GM12878 (cell line): ENCODE data around the gene MSANTD4. TPM values are rescaled to one million over a fixed set of nuclear protein-coding genes. Genes with fewer than 3 reads are reported as not detected.

Source experiments
- ATAC-seq: fragments of 200-7000 bp; cut with Tn5 transposase; 3 replicates; pipeline ENCODE4 v1.9.1; 2020; ENCODE audit warnings: mild to moderate bottlenecking, moderate library complexity
- BruUV-seq: library from RNA; stranded (reverse); fragments of 400-500 nt; replicated peaks from 2 replicates; lab custom pipeline; 2021; lab: Mats Ljungman, UMichigan
- CTCF ChIA-PET: fragments of 300-600 bp; sonication (Branson Sonifier 250); formaldehyde crosslinking; extraction: SDS; loops from one replicate; lab custom pipeline; 2021; ENCODE audit warnings: inconsistent platforms; lab: Yijun Ruan, JAX
- POLR2A ChIA-PET: fragments of 350-600 bp; formaldehyde crosslinking; extraction: SDS; loops from one replicate; lab custom pipeline; 2021; ENCODE audit warnings: inconsistent platforms; lab: Charles Lee
- RAD21 ChIA-PET: fragments of 300-600 bp; sonication (Branson Sonifier 250); formaldehyde crosslinking; loops from one replicate; lab custom pipeline; 2023; ENCODE audit warnings: antibody characterized with exemption; ENCODE audit not compliant: unreplicated experiment; lab: Charles Lee
- SMC1A ChIA-PET: fragments of 300-600 bp; sonication (Branson Sonifier 250); formaldehyde crosslinking; loops from one replicate; lab custom pipeline; 2023; ENCODE audit not compliant: unreplicated experiment, uncharacterized antibody; lab: Charles Lee
- DNase-seq: peaks from one replicate; pipeline ENCODE4 v3.0.0-alpha.2; 2011; ENCODE audit warnings: low read depth, low spot score
- FAIRE-seq: peaks from 3 replicates; lab custom pipeline; 2011; peaks lifted over from hg19 to GRCh38; lab: Jason Lieb, UNC
- H2AFZ ChIP-seq: 2 replicates; pipeline ENCODE4 v1.6.0; 2011; ENCODE audit warnings: low read depth, low read length, control low read depth; ENCODE audit not compliant: control insufficient read depth
- H3K27ac ChIP-seq: 2 replicates; pipeline ENCODE4 v1.5.1; 2011; ENCODE audit warnings: control low read depth; ENCODE audit not compliant: control insufficient read depth, insufficient read depth
- H3K27me3 ChIP-seq, 2 experiments: replicated peaks in 1 of 2; 2 replicates each; pipeline versions ENCODE4 v1.6.0 to v1.6.1; 2011; ENCODE audit warnings: low read length in 1 of 2; ENCODE audit not compliant: control insufficient read depth in 2 of 2, insufficient read depth in 2 of 2
- H3K36me3 ChIP-seq, 2 experiments: 2 replicates each; pipeline ENCODE4 v1.5.1; 2011; ENCODE audit warnings: low read length in 1 of 2; ENCODE audit not compliant: control insufficient read depth in 2 of 2, insufficient read depth in 2 of 2
- H3K4me1 ChIP-seq: 2 replicates; pipeline ENCODE4 v1.6.1; 2011; ENCODE audit warnings: mild to moderate bottlenecking, low read length, moderate library complexity, mixed read lengths; ENCODE audit not compliant: control insufficient read depth, insufficient read depth
- H3K4me2 ChIP-seq: 2 replicates; pipeline ENCODE4 v1.6.0; 2011; ENCODE audit warnings: control low read depth; ENCODE audit not compliant: control insufficient read depth, insufficient read depth
- H3K4me3 ChIP-seq: fragments of 200-600 bp; sonication (generic); 2 replicates; pipeline ENCODE4 v1.5.1; 2016
- H3K79me2 ChIP-seq: 2 replicates; pipeline ENCODE4 v1.6.0; 2011; ENCODE audit warnings: low read length; ENCODE audit not compliant: control insufficient read depth, insufficient read depth
- H3K9ac ChIP-seq: 2 replicates; pipeline ENCODE4 v1.8.0; 2011; ENCODE audit warnings: low read length, control low read depth, mixed read lengths; ENCODE audit not compliant: control insufficient read depth, insufficient read depth
- H3K9me3 ChIP-seq: replicated peaks from 3 replicates; pipeline ENCODE4 v1.5.1; 2011; ENCODE audit warnings: mild to moderate bottlenecking, low read length; ENCODE audit not compliant: control insufficient read depth, insufficient read depth
- H4K20me1 ChIP-seq: 2 replicates; pipeline ENCODE4 v1.6.0; 2011; ENCODE audit not compliant: control insufficient read depth, insufficient read depth
- BHLHE40 ChIP-seq, 2 experiments: fragments of 450-650 bp in 1 of 2; IDR thresholded peaks; 2 replicates each; pipeline ENCODE4 v1.6.1; 2011 to 2017; ENCODE audit warnings: low read depth in 2 of 2, borderline replicate concordance in 1 of 2, improper control_type of control experiment in 1 of 2, low read length in 1 of 2, mild to moderate bottlenecking in 1 of 2
- BRCA1 ChIP-seq: IDR thresholded peaks from 2 replicates; pipeline ENCODE4 v1.6.1; 2011; ENCODE audit warnings: low read depth, low read length, improper control_type of control experiment
- FOS ChIP-seq: IDR thresholded peaks from 3 replicates; pipeline ENCODE4 v1.6.1; 2011; ENCODE audit warnings: borderline replicate concordance; ENCODE audit not compliant: insufficient read length; ENCODE audit errors: extremely low read depth
- YY1 ChIP-seq: IDR thresholded peaks from 2 replicates; pipeline ENCODE4 v1.6.1; 2011; ENCODE audit warnings: low read depth, mild to moderate bottlenecking, low read length
- ZSCAN29 ChIP-seq: fragments of 450-650 bp; IDR thresholded peaks from 2 replicates; pipeline ENCODE4 v1.6.1; 2017; ENCODE audit warnings: mild to moderate bottlenecking, moderate library complexity
- WGBS: methylation state at CpG from one replicate; pipeline ENCODE4 v1.1.6; 2016; ENCODE audit warnings: low lambda C conversion rate; ENCODE audit not compliant: insufficient replicate concordance, insufficient coverage; ENCODE audit errors: missing lambda C conversion rate; 5-methylcytosine and 5-hydroxymethylcytosine counted together
- in situ Hi-C: fragments of 300-500 bp; cut with MboI; formaldehyde crosslinking; loops from 9 replicates; pipeline ENCODE4 v1.14.3; 2018; ENCODE audit warnings: mixed read lengths
- intact Hi-C: fragments of 100-400 bp; cut with micrococcal nuclease; formaldehyde crosslinking; loops from one replicate; pipeline ENCODE4 v1.14.2; 2022; ENCODE audit not compliant: unreplicated experiment
- polyA plus RNA-seq, 11 experiments: library from polyadenylated mRNA; depleted of rRNA in 4 of 11; unstranded in 6 of 11; stranded (reverse) in 5 of 11; fragments of >200 nt; fragmentation: Nextera tagmentation in 4 of 11; fragmentation: Illumina TruSeq in 1 of 11; extraction: Ambion mirVana in 4 of 11; extraction: Trizol in 1 of 11; gene quantifications; 1 replicate in 1 of 11; 2 replicates in 10 of 11; pipeline versions ENCODE4 v1.2.1 to v1.2.3, GENCODE V29; 2011 to 2016; ENCODE audit warnings: inconsistent platforms in 2 of 11, missing spikeins in 2 of 11, low read depth in 1 of 11
- total RNA-seq, 4 experiments: library from RNA; depleted of rRNA in 3 of 4; stranded (reverse); fragments of >200 nt in 3 of 4; fragmentation: Illumina TruSeq in 1 of 4; extraction: Trizol in 1 of 4; gene quantifications; 2 replicates each; pipeline versions ENCODE4 v1.2.1 to v1.2.3, GENCODE V29; 2013 to 2021
- TF ChIP-seq, protein P1 (sequence below): fragments of 450-650 bp; formaldehyde crosslinking; IDR thresholded peaks from 2 replicates; pipeline ENCODE4 v1.4.0; 2022; ENCODE audit warnings: mild to moderate bottlenecking, moderate library complexity
- TF ChIP-seq, protein P2 (sequence below): fragments of 450-650 bp; IDR thresholded peaks from 2 replicates; pipeline ENCODE4 v1.6.1; 2017; ENCODE audit warnings: mild to moderate bottlenecking, moderate library complexity

MSANTD4 gene
- total and polyA plus RNA-seq, 10 of the 15 experiments (the other 5 are each of a cell fraction or from before 2014, with no cell fraction given): 8.7 to 23.9 (median 16.0) TPM

DNA sequence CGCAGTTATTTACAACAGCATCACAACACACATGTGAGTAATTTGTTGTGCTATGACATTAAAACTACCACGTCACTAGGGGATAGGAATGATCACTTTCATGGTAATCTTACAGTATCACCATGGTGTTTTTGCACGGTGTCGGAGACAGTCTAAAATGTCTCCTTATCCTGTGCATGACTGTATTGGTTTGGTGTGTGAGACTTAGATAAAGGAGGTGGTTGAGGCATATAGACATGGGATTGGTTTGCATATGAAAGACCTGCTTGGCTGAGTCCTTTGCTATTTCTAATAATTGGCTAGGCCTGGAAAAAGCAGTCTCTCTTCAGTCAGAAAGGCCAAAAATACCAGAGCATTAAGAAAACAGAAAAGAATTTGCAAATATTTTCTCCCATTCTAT lies 30.2 kb downstream of the MSANTD4 start:
- no peak overlapping the region for H3K4me2 ChIP-seq
- H3K4me3 ChIP-seq: no peak overlapping the region
- H4K20me1 ChIP-seq: no peaks in the 10 kb centered on the region
- no peak overlapping the region for H3K27ac ChIP-seq
- no peak for TF ChIP-seq BHLHE40 (IDR thresholded peaks at IDR 0.05; ENCODE audit: borderline replicate concordance in 1 of 2, low read depth in 2 of 2, low read length in 1 of 2)
- no peaks in the 10 kb centered on the region; the same call in 2 of the 3 replicates for H3K9me3 ChIP-seq
- ATAC-seq (no peak), FAIRE-seq (no peak), DNase-seq (no peak)
- ChIA-PET RAD21 (no interaction called here), POLR2A (no interaction called here), SMC1A (no interaction called here), CTCF (no interaction called here)
- WGBS: 96% methylated on average over 4 of the region's 4 CpGs
- H3K79me2 ChIP-seq: no peaks in the 10 kb centered on the region
- no peaks in the 10 kb centered on the region for H3K27me3 ChIP-seq
- no peak overlapping the region for H2AFZ ChIP-seq
- intact Hi-C loops: no loop called here
- in situ Hi-C loops: no loop called here
- peaks cover 2 to 4% of the 10 kb centered on the region in 2 experiments; a peak in 2 of 4 replicates for H3K36me3 ChIP-seq
- BruUV-seq: no TSS peak
- no peaks in the 10 kb centered on the region for H3K4me1 ChIP-seq
- H3K9ac ChIP-seq: no peak overlapping the region

DNA sequence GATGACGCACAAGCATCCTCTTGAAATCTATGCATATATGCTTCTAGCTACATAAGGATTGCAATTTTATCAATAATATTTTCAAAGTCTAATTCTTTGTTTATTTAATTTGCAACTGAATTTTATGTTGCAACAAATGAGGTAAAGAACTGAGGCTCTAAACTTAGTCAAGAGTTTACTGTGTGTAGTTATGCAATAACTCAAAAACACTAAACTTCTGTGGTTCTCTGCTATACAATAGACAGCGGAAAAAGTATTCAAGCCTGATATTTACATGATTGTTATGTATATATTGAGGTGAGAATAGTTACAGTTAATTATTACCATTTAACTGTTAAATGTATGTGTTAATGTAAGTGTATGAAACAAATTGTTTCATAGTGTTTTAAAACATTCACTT lies 32.9 kb downstream of the MSANTD4 start:
- no peaks in the 10 kb centered on the region for H3K4me1 ChIP-seq
- no peaks in the 10 kb centered on the region for H3K79me2 ChIP-seq
- no peaks in the 10 kb centered on the region for H4K20me1 ChIP-seq
- SMC1A ChIA-PET: no interaction called here
- intact Hi-C loops (no loop called here), in situ Hi-C loops (no loop called here)
- RAD21 ChIA-PET: no interaction called here
- H3K4me3 ChIP-seq: no peak overlapping the region
- H3K9ac ChIP-seq: no peak overlapping the region
- CTCF ChIA-PET: no interaction called here
- H3K4me2 ChIP-seq: no peak overlapping the region
- H3K9me3 ChIP-seq: no peaks in the 10 kb centered on the region; the same call in 2 of the 3 replicates
- ATAC-seq (no peak), DNase-seq (no peak), FAIRE-seq (no peak)
- WGBS: 98% methylated on average over 2 of the region's 2 CpGs
- POLR2A ChIA-PET: no interaction called here
- H3K27me3 ChIP-seq: no peaks in the 10 kb centered on the region
- BruUV-seq: no TSS peak
- H3K36me3 ChIP-seq: no peaks in the 10 kb centered on the region; a peak in 1 of 4 replicates
- no peak overlapping the region for H2AFZ ChIP-seq
- no peak overlapping the region for H3K27ac ChIP-seq
- TF ChIP-seq, protein P1, sequence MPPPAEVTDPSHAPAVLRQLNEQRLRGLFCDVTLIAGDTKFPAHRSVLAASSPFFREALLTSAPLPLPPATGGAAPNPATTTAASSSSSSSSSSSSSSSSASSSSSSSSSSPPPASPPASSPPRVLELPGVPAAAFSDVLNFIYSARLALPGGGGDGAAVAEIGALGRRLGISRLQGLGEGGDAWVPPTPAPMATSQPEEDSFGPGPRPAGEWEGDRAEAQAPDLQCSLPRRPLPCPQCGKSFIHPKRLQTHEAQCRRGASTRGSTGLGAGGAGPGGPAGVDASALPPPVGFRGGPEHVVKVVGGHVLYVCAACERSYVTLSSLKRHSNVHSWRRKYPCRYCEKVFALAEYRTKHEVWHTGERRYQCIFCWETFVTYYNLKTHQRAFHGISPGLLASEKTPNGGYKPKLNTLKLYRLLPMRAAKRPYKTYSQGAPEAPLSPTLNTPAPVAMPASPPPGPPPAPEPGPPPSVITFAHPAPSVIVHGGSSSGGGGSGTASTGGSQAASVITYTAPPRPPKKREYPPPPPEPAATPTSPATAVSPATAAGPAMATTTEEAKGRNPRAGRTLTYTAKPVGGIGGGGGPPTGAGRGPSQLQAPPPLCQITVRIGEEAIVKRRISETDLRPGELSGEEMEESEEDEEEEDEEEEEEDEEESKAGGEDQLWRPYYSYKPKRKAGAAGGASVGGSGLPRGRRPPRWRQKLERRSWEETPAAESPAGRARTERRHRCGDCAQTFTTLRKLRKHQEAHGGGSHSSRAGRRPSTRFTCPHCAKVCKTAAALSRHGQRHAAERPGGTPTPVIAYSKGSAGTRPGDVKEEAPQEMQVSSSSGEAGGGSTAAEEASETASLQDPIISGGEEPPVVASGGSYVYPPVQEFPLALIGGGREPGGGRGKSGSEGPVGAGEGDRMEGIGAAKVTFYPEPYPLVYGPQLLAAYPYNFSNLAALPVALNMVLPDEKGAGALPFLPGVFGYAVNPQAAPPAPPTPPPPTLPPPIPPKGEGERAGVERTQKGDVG: no peak
- TF ChIP-seq FOS (no peak), YY1 (no peak), BRCA1 (no peak), ZSCAN29 (no peak)
- TF ChIP-seq, protein P2, sequence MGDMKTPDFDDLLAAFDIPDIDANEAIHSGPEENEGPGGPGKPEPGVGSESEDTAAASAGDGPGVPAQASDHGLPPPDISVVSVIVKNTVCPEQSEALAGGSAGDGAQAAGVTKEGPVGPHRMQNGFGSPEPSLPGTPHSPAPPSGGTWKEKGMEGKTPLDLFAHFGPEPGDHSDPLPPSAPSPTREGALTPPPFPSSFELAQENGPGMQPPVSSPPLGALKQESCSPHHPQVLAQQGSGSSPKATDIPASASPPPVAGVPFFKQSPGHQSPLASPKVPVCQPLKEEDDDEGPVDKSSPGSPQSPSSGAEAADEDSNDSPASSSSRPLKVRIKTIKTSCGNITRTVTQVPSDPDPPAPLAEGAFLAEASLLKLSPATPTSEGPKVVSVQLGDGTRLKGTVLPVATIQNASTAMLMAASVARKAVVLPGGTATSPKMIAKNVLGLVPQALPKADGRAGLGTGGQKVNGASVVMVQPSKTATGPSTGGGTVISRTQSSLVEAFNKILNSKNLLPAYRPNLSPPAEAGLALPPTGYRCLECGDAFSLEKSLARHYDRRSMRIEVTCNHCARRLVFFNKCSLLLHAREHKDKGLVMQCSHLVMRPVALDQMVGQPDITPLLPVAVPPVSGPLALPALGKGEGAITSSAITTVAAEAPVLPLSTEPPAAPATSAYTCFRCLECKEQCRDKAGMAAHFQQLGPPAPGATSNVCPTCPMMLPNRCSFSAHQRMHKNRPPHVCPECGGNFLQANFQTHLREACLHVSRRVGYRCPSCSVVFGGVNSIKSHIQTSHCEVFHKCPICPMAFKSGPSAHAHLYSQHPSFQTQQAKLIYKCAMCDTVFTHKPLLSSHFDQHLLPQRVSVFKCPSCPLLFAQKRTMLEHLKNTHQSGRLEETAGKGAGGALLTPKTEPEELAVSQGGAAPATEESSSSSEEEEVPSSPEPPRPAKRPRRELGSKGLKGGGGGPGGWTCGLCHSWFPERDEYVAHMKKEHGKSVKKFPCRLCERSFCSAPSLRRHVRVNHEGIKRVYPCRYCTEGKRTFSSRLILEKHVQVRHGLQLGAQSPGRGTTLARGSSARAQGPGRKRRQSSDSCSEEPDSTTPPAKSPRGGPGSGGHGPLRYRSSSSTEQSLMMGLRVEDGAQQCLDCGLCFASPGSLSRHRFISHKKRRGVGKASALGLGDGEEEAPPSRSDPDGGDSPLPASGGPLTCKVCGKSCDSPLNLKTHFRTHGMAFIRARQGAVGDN: no peak
